Activated CD4-positive, alpha-beta T cell treated with anti-CD3 and anti-CD28 coated beads, Interleukin-2, amount 10 ng/mL, durations not matched to agents 7 days and 5 days (primary cell): Measurements from ENCODE around the gene RCOR3. TPM values are rescaled to one million over a fixed set of nuclear protein-coding genes. Genes with fewer than 3 reads are reported as not detected.

ENCODE experiments used
- CTCF ChIA-PET: fragments of 350-600 bp; sonication (Branson Sonifier 250); formaldehyde crosslinking; loops from one replicate; lab custom pipeline; 2021; ENCODE audit warnings: antibody characterized with exemption; lab: Charles Lee
- POLR2A ChIA-PET: fragments of 350-600 bp; sonication (Branson Sonifier 250); formaldehyde crosslinking; loops from one replicate; lab custom pipeline; 2021; ENCODE audit warnings: antibody characterized with exemption; lab: Charles Lee
- DNase-seq: peaks from one replicate; pipeline ENCODE4 v3.0.0-alpha.2; 2020
- H3K27ac Mint-ChIP-seq: one replicate; pipeline ENCODE4 v1.8.0; 2021; ENCODE audit warnings: mild to moderate bottlenecking, moderate library complexity, mixed read lengths
- H3K27me3 Mint-ChIP-seq: one replicate; pipeline ENCODE4 v1.8.0; 2021; ENCODE audit warnings: mixed read lengths
- H3K36me3 Mint-ChIP-seq: one replicate; pipeline ENCODE4 v1.8.0; 2021; ENCODE audit warnings: low read depth, mixed read lengths
- H3K4me1 Mint-ChIP-seq: one replicate; pipeline ENCODE4 v1.8.0; 2021; ENCODE audit warnings: mixed read lengths
- H3K4me3 Mint-ChIP-seq: one replicate; pipeline ENCODE4 v1.8.0; 2021; ENCODE audit warnings: mild to moderate bottlenecking, moderate library complexity, mixed read lengths
- H3K9me3 Mint-ChIP-seq: one replicate; pipeline ENCODE4 v1.8.0; 2021; ENCODE audit warnings: mixed read lengths
- total RNA-seq, 2 experiments: library from RNA; stranded (reverse); gene quantifications; one replicate each; pipeline ENCODE4 v1.2.3, GENCODE V29; 2021

The RCOR3 gene
- total RNA-seq, 2 experiments from 2014 or later: 47.0 to 56.0 TPM

- ChIA-PET CTCF (no interaction called here), POLR2A (no interaction called here)
- H3K4me1 Mint-ChIP-seq: peaks cover 6% of the 10 kb centered on the region
- no peak overlapping the region for H3K4me3 Mint-ChIP-seq
- H3K36me3 Mint-ChIP-seq: peaks cover 36% of the 10 kb centered on the region
- no peaks in the 10 kb centered on the region for H3K9me3 Mint-ChIP-seq
- no peaks in the 10 kb centered on the region for H3K27me3 Mint-ChIP-seq
- H3K27ac Mint-ChIP-seq: no peak overlapping the region
- DNase-seq: no peak
Observed at GRCh38 chr1:211267204-211267857, 8.2 kb downstream of the RCOR3 start.

- Mint-ChIP-seq H3K27me3 (no peaks in the 10 kb centered on the region), H3K36me3 (peaks cover 16% of the 10 kb centered on the region), H3K27ac (no peak overlapping the region), H3K4me3 (no peak overlapping the region), H3K9me3 (no peaks in the 10 kb centered on the region), H3K4me1 (no peaks in the 10 kb centered on the region)
- DNase-seq: no peak
- CTCF ChIA-PET: no interaction called here
- POLR2A ChIA-PET: no interaction called here
Observed at GRCh38 chr1:211279340-211279739, 20.2 kb downstream of the RCOR3 start.

GRCh38 chr1:211280910-211281309 lies 21.7 kb downstream of the RCOR3 start:
- ChIA-PET CTCF (interaction anchor here (0.5 to 1.8 kb wide), 3 partner anchors 10 to 1840 kb away, joined by 3 to 4 read pairs (median 4); no protein-coding TSS in a partner anchor), POLR2A (no interaction called here)
- no peak for DNase-seq
- H3K27ac Mint-ChIP-seq: no peak overlapping the region
- H3K27me3 Mint-ChIP-seq: no peaks in the 10 kb centered on the region
- no peaks in the 10 kb centered on the region for H3K9me3 Mint-ChIP-seq
- no peaks in the 10 kb centered on the region for H3K4me1 Mint-ChIP-seq
- no peak overlapping the region for H3K4me3 Mint-ChIP-seq
- H3K36me3 Mint-ChIP-seq: peaks cover 24% of the 10 kb centered on the region

- Mint-ChIP-seq H3K9me3 (no peaks in the 10 kb centered on the region), H3K4me1 (no peaks in the 10 kb centered on the region), H3K27me3 (no peaks in the 10 kb centered on the region), H3K4me3 (no peak overlapping the region), H3K36me3 (peaks cover 26% of the 10 kb centered on the region), H3K27ac (no peak overlapping the region)
- CTCF ChIA-PET: interaction anchor here (0.5 to 1.8 kb wide), 7 partner anchors 9 to 1840 kb away, joined by 3 to 5 read pairs (median 4); no protein-coding TSS in a partner anchor
- no peak for DNase-seq
- POLR2A ChIA-PET: no interaction called here
Observed at GRCh38 chr1:211281320-211282022, 22.3 kb downstream of the RCOR3 start.

GRCh38 chr1:211282023-211282373 lies 22.8 kb downstream of the RCOR3 start:
- CTCF ChIA-PET: interaction anchor here (0.6 to 1.8 kb wide), 6 partner anchors 9 to 120 kb away, joined by 3 to 5 read pairs (median 4); no protein-coding TSS in a partner anchor
- Mint-ChIP-seq H3K4me1 (no peaks in the 10 kb centered on the region), H3K27me3 (no peaks in the 10 kb centered on the region), H3K9me3 (no peaks in the 10 kb centered on the region), H3K36me3 (peaks cover 30% of the 10 kb centered on the region), H3K27ac (no peak overlapping the region), H3K4me3 (no peak overlapping the region)
- no peak for DNase-seq
- POLR2A ChIA-PET: no interaction called here

GRCh38 chr1:211285196-211285595 lies 26.0 kb downstream of the RCOR3 start:
- Mint-ChIP-seq H3K36me3 (peaks cover 42% of the 10 kb centered on the region), H3K27ac (no peak overlapping the region), H3K4me1 (no peaks in the 10 kb centered on the region), H3K9me3 (no peaks in the 10 kb centered on the region), H3K27me3 (no peaks in the 10 kb centered on the region), H3K4me3 (no peak overlapping the region)
- no peak for DNase-seq
- CTCF ChIA-PET: interaction anchor here (1.2 kb wide), 1 partner anchor 10 kb away, joined by 3 read pairs; no protein-coding TSS in a partner anchor
- POLR2A ChIA-PET: interaction anchor here (0.6 kb wide), 1 partner anchor 1362 kb away, joined by 3 read pairs; no protein-coding TSS in a partner anchor

GRCh38 chr1:211287218-211287617 lies 28.1 kb downstream of the RCOR3 start:
- no peaks in the 10 kb centered on the region for H3K27me3 Mint-ChIP-seq
- POLR2A ChIA-PET: no interaction called here
- no peak overlapping the region for H3K27ac Mint-ChIP-seq
- CTCF ChIA-PET: no interaction called here
- no peaks in the 10 kb centered on the region for H3K9me3 Mint-ChIP-seq
- H3K36me3 Mint-ChIP-seq: peaks cover 57% of the 10 kb centered on the region
- no peak for DNase-seq
- H3K4me3 Mint-ChIP-seq: no peak overlapping the region
- no peaks in the 10 kb centered on the region for H3K4me1 Mint-ChIP-seq

GRCh38 chr1:211292411-211292810 lies 33.2 kb downstream of the RCOR3 start:
- no peak overlapping the region for H3K27ac Mint-ChIP-seq
- H3K4me3 Mint-ChIP-seq: no peak overlapping the region
- peaks cover 53% of the 10 kb centered on the region for H3K36me3 Mint-ChIP-seq
- no peak for DNase-seq
- CTCF ChIA-PET: interaction anchor here (0.6 to 1.0 kb wide), 3 partner anchors 10 to 929 kb away, joined by 3 to 4 read pairs (median 4); no protein-coding TSS in a partner anchor
- peaks cover 2% of the 10 kb centered on the region for H3K4me1 Mint-ChIP-seq
- H3K9me3 Mint-ChIP-seq: no peaks in the 10 kb centered on the region
- no peaks in the 10 kb centered on the region for H3K27me3 Mint-ChIP-seq
- POLR2A ChIA-PET: no interaction called here

GRCh38 chr1:211296396-211296795 lies 37.2 kb downstream of the RCOR3 start:
- Mint-ChIP-seq H3K4me1 (peaks cover 2% of the 10 kb centered on the region), H3K36me3 (peaks cover 50% of the 10 kb centered on the region), H3K4me3 (no peak overlapping the region), H3K27ac (no peak overlapping the region), H3K27me3 (no peaks in the 10 kb centered on the region), H3K9me3 (no peaks in the 10 kb centered on the region)
- DNase-seq: no peak
- ChIA-PET POLR2A (no interaction called here), CTCF (no interaction called here)

- no peaks in the 10 kb centered on the region for H3K9me3 Mint-ChIP-seq
- H3K4me3 Mint-ChIP-seq: no peak overlapping the region
- H3K27me3 Mint-ChIP-seq: no peaks in the 10 kb centered on the region
- peaks cover 42% of the 10 kb centered on the region for H3K36me3 Mint-ChIP-seq
- H3K27ac Mint-ChIP-seq: no peak overlapping the region
- POLR2A ChIA-PET: interaction anchor here (0.6 kb wide), 2 partner anchors 17 to 269 kb away, joined by 3 to 4 read pairs; no protein-coding TSS in a partner anchor
- DNase-seq: no peak
- CTCF ChIA-PET: no interaction called here
- H3K4me1 Mint-ChIP-seq: peaks cover 19% of the 10 kb centered on the region
Observed at GRCh38 chr1:211305044-211305443, 45.9 kb downstream of the RCOR3 start.

- no peak overlapping the region for H3K4me3 Mint-ChIP-seq
- no peaks in the 10 kb centered on the region for H3K27me3 Mint-ChIP-seq
- CTCF ChIA-PET: interaction anchor here (0.6 to 1.0 kb wide), 3 partner anchors 13 to 167 kb away, joined by 3 to 5 read pairs (median 4); partner anchors contain the start of gene TRAF5
Observed at GRCh38 chr1:211309617-211310016, 50.5 kb downstream of the RCOR3 start.

GRCh38 chr1:211313392-211313791 lies 54.2 kb downstream of the RCOR3 start:
- CTCF ChIA-PET: interaction anchor here (0.8 kb wide), 1 partner anchor 10 kb away, joined by 4 read pairs; no protein-coding TSS in a partner anchor
- POLR2A ChIA-PET: interaction anchor here (0.6 kb wide), 1 partner anchor 10 kb away, joined by 3 read pairs; no protein-coding TSS in a partner anchor
- no peaks in the 10 kb centered on the region for H3K9me3 Mint-ChIP-seq
- no peak overlapping the region for H3K4me3 Mint-ChIP-seq
- H3K36me3 Mint-ChIP-seq: peaks cover 20% of the 10 kb centered on the region
- no peak overlapping the region for H3K27ac Mint-ChIP-seq
- H3K27me3 Mint-ChIP-seq: no peaks in the 10 kb centered on the region
- no peaks in the 10 kb centered on the region for H3K4me1 Mint-ChIP-seq
- no peak for DNase-seq

More at GRCh38 chr1:211309617-211310016, 50.5 kb downstream of the RCOR3 start:
- no peak overlapping the region for H3K27ac Mint-ChIP-seq
- POLR2A ChIA-PET: no interaction called here
- no peaks in the 10 kb centered on the region for H3K9me3 Mint-ChIP-seq
- H3K4me1 Mint-ChIP-seq: peaks cover 9% of the 10 kb centered on the region
- peaks cover 32% of the 10 kb centered on the region for H3K36me3 Mint-ChIP-seq
- no peak for DNase-seq
